ENCODE measurements around the gene LRMDA. TPM values are rescaled to one million over a fixed set of nuclear protein-coding genes. Genes with fewer than 3 reads are reported as not detected.
A peak's percentile ranks its signal among the peaks of the same experiment; 100 is the strongest.

The LRMDA gene
- total and polyA plus RNA-seq, 2 of the 13 experiments (the other 11 are each of a cell fraction or from before 2014, with no cell fraction given): 13.4 to 22.0 TPM

DNA sequence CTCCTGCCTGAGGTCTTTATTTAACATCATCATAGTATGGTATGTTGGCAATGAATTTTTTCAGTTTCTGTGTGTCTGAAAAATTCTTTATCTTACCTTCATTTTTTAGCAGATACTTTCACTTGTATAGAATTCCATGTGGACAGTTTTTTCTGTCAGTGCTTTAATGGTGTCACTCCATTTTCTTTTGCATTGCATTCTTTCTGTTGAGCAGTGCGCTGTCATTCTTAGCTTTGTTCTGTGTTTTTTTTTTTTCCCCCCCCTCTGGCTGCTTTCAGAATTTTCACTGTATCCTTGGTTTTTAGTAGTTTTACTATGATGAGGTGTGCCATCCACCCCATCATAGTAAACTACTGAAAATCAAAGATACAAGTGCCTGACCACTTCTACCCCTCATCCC lies 120.7 kb downstream of the LRMDA start:
- DNase-seq (ENCODE audit: low spot score) (no peak), FAIRE-seq (no peak), ATAC-seq (no peak)
- Histone ChIP-seq H3K4me3 (replicated peaks in 1 of 3; ENCODE audit: insufficient read depth in 1 of 3, low read depth in 2 of 3, low read length in 3 of 3) (no peak overlapping the region), H3K79me2 (ENCODE audit: insufficient read depth, low read length) (no peaks in the 10 kb centered on the region), H3K9ac (ENCODE audit: insufficient read depth, low read depth, low read length) (no peak overlapping the region), H3K4me2 (ENCODE audit: low read depth, low read length) (no peak overlapping the region), H3K4me1 (ENCODE audit: insufficient read depth, low read length) (peaks cover 15% of the 10 kb centered on the region), H3K27ac (ENCODE audit: extremely low read length, insufficient read depth, low read length) (no peak overlapping the region), H3K9me3 (ENCODE audit: low read length) (no peaks in the 10 kb centered on the region), H4K20me1 (ENCODE audit: insufficient read depth, low read length) (no peaks in the 10 kb centered on the region), H2AFZ (ENCODE audit: low read length) (no peak overlapping the region), H3K27me3 (ENCODE audit: control insufficient read depth in 1 of 2, insufficient read depth in 2 of 2, low read length in 2 of 2) (no peaks in the 10 kb centered on the region; a peak in 1 of 5 replicates), H3K36me3 (replicated peaks in 1 of 2; ENCODE audit: control insufficient read depth in 1 of 2, insufficient read depth in 2 of 2, low read length in 2 of 2) (no peaks in the 10 kb centered on the region)
- CTCF ChIA-PET (ENCODE audit: low intra/inter-chr PET ratio, low total read pairs): no interaction called here
- WGBS (ENCODE audit: low lambda C conversion rate): 100% methylated on average over 1 of the region's 1 CpG
- intact Hi-C loops (cut with micrococcal nuclease; ENCODE audit: unreplicated experiment) (no loop called here), in situ Hi-C loops (cut with HindIII; ENCODE audit: extremely low pct_ligation_motif_present, low pct_unique_long_range_greater_than_20kb) (no loop called here)
- TF ChIP-seq ZNF576 (CRISPR knock-in tag; IDR thresholded peaks at IDR 0.05) (no peak), TMF1 (CRISPR knock-in tag; IDR thresholded peaks at IDR 0.05; ENCODE audit: low read depth) (no peak), ZNF512 (CRISPR knock-in tag; IDR thresholded peaks at IDR 0.05) (no peak), ZNF317 (CRISPR knock-in tag; IDR thresholded peaks at IDR 0.05) (peak; percentile 96), ZNF142 (CRISPR knock-in tag; IDR thresholded peaks at IDR 0.05) (no peak)
- no TSS peak for BruUV-seq (replicated peaks)
- POLR2A ChIA-PET: no interaction called here

All from HepG2 (cell line).